ENCODE results near the gene ATP6V0E1. TPM values are rescaled to one million over a fixed set of nuclear protein-coding genes. Genes with fewer than 3 reads are reported as not detected.

Gene ATP6V0E1
- total and polyA plus RNA-seq, 2 of the 8 experiments (the other 6 are each of a cell fraction or from before 2014, with no cell fraction given), result 108 to 134 TPM

DNA sequence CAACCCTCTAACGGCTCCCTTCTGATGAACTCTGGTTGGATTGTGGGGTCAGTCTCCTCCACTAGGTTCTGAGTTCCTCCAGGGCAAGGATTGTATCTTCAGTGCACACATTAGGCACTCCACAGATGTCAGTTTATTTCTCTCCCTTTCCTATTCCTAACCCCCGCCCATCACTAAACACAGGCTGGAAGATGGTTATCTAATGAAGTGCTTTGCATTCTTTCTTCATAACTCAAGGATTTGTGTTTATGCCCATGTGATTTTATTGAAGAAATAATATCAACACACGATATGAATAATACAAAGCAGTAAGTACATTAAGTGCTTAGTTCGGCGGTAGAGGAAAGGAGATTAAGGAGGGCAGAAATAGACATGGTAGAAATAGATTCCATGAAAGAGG lies 68.2 kb downstream of the ATP6V0E1 start:
- H3K23ac ChIP-seq (ENCODE audit: insufficient read length), result no peak overlapping the region
- H2AK5ac ChIP-seq (ENCODE audit: low read depth, low read length), result no peak overlapping the region
- no peak overlapping the region for H3K18ac ChIP-seq (ENCODE audit: extremely low read depth, low read length)
- no peak overlapping the region for H3K27ac ChIP-seq (ENCODE audit: low read depth, low read length)
- H2BK120ac ChIP-seq (replicated peaks; ENCODE audit: low read depth, low read length), result no peak overlapping the region
- no peak overlapping the region for H3K9ac ChIP-seq (replicated peaks in 1 of 4; ENCODE audit: extremely low read depth in 1 of 4, low read depth in 3 of 4, low read length in 3 of 4)
- no peak overlapping the region for H4K91ac ChIP-seq (replicated peaks; ENCODE audit: insufficient read length, low read length)
- no peaks in the 10 kb centered on the region for H3K36me3 ChIP-seq (ENCODE audit: control insufficient read depth in 2 of 4, insufficient read depth in 4 of 4, low read length in 3 of 4)
- FAIRE-seq, result no peak
- no peak overlapping the region for H4K8ac ChIP-seq (ENCODE audit: extremely low read depth, insufficient read depth, low read length)
- no peaks in the 10 kb centered on the region for H3K9me3 ChIP-seq (ENCODE audit: insufficient read depth in 2 of 2, low read depth in 1 of 2, low read length in 1 of 2)
- no peak overlapping the region for H2BK15ac ChIP-seq (ENCODE audit: low read length)
- H3K79me2 ChIP-seq (ENCODE audit: control insufficient read depth in 1 of 2, insufficient read depth in 2 of 2, low read length in 2 of 2), result no peaks in the 10 kb centered on the region
- no peaks in the 10 kb centered on the region for H3K27me3 ChIP-seq (replicated peaks in 1 of 4; ENCODE audit: control insufficient read depth in 3 of 4, extremely low read depth in 1 of 4, insufficient read depth in 3 of 4, low read length in 3 of 4)
- POLR2A ChIA-PET (ENCODE audit: partially characterized antibody), result no interaction called here
- WGBS, 2 experiments (ENCODE audit: extremely low coverage in 1 of 2, insufficient coverage in 1 of 2, insufficient read length in 1 of 2, insufficient replicate concordance in 2 of 2, low coverage in 1 of 2, low lambda C conversion rate in 2 of 2, missing lambda C conversion rate in 1 of 2), result 81% methylated on average over 5 of the region's 5 CpGs; no CpG with 5 or more reads in 1 of the 2 experiments
- no peak overlapping the region for H3K4ac ChIP-seq (replicated peaks; ENCODE audit: insufficient read length, low read depth, low read length)
- H3K4me2 ChIP-seq (ENCODE audit: insufficient read depth in 1 of 2, low read depth in 2 of 2, low read length in 2 of 2), result no peak overlapping the region
- no peak for DNase-seq (ENCODE audit: low read depth in 1 of 2, low spot score in 2 of 2)
- H2BK20ac ChIP-seq (ENCODE audit: low read length), result no peak overlapping the region
- H4K20me1 ChIP-seq (replicated peaks in 1 of 2; ENCODE audit: control insufficient read depth in 1 of 2, insufficient read depth in 2 of 2, low read length in 2 of 2), result no peaks in the 10 kb centered on the region
- no peak overlapping the region for H4K5ac ChIP-seq (ENCODE audit: insufficient read length, low read depth, low read length)
- no peak overlapping the region for H2AFZ ChIP-seq (ENCODE audit: low read length)
- no peak overlapping the region for H3K56ac ChIP-seq (replicated peaks; ENCODE audit: insufficient read length, low read depth, low read length)
- no peak overlapping the region for H2BK5ac ChIP-seq (ENCODE audit: low read depth, low read length)
- no peak overlapping the region for H3K4me3 ChIP-seq (ENCODE audit: extremely low read depth in 1 of 4, insufficient read depth in 2 of 4, low read depth in 3 of 4, low read length in 4 of 4)
- CTCF ChIA-PET (ENCODE audit: partially characterized antibody), result no interaction called here
- H2BK12ac ChIP-seq (ENCODE audit: low read depth, low read length), result no peak overlapping the region
- peaks cover 8% of the 10 kb centered on the region for H3K23me2 ChIP-seq (ENCODE audit: low read depth, low read length)
- H3K14ac ChIP-seq (ENCODE audit: insufficient read length), result no peak overlapping the region
- no peaks in the 10 kb centered on the region for H3K79me1 ChIP-seq (ENCODE audit: low read depth, low read length)
- H3K4me1 ChIP-seq (replicated peaks in 1 of 4; ENCODE audit: control insufficient read depth in 3 of 4, insufficient read depth in 4 of 4, low read length in 3 of 4), result peaks cover 0 to 8% (median 4%) of the 10 kb centered on the region in 4 experiments; a peak in 4 of 7 replicates
- no peak for TF ChIP-seq SP4 (IDR thresholded peaks at IDR 0.05; ENCODE audit: low read length)
- no peak for TF ChIP-seq TAF7 (optimal IDR thresholded peaks at IDR 0.05; ENCODE audit: borderline replicate concordance, low read depth, low read length)
